ENCODE measurements around the gene HM13. TPM values are rescaled to one million over a fixed set of nuclear protein-coding genes. Genes with fewer than 3 reads are reported as not detected.

The HM13 gene
- total and polyA plus RNA-seq, 10 donors: 62.1 to 122 (median 103) TPM

DNA sequence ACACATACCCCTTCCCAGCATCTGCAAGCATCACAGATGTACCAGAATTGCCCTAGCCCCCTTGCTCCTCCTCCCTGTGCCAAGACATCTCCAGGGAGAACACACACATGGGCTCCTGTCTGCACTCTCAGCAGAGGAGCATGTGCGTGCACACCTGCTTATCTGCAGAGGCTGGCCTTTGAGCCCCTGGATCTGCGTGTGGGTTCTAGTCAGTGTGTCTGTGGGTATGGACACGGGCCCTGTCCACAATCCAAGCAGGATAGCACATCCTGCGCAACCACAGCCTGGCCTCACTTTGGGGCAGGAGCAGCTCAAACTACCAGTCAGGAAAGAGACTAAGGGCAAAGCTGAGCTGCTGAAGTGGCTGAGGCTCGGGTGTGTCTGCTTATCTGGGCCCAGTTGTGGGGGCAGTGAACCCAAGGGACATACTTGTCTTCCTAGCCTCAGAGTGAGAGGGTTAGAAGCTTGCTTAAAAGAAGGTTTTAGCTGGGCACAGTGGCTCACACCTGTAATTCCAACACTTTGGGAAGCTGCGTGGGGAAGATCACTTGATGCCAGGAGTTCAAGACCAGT lies 41.0 kb downstream of the HM13 start:
- Histone ChIP-seq H3K9me3 (no peaks in the 10 kb centered on the region), H3K4me3 (no peak overlapping the region), H3K27me3 (replicated peaks in 1 of 7) (no peaks in the 10 kb centered on the region), H3K36me3 (peaks cover 0 to 96% (median 60%) of the 10 kb centered on the region in 6 donors), H3K27ac (no peak overlapping the region), H3K4me1 (peaks cover 0 to 9% (median 7%) of the 10 kb centered on the region in 6 donors)
- peak in 1 of 3 donors; percentile 21 for TF ChIP-seq POLR2AphosphoS5 (IDR thresholded peaks at IDR 0.05)
- TF ChIP-seq POLR2A (IDR thresholded peaks at IDR 0.05): no peak
- TF ChIP-seq, protein P1, sequence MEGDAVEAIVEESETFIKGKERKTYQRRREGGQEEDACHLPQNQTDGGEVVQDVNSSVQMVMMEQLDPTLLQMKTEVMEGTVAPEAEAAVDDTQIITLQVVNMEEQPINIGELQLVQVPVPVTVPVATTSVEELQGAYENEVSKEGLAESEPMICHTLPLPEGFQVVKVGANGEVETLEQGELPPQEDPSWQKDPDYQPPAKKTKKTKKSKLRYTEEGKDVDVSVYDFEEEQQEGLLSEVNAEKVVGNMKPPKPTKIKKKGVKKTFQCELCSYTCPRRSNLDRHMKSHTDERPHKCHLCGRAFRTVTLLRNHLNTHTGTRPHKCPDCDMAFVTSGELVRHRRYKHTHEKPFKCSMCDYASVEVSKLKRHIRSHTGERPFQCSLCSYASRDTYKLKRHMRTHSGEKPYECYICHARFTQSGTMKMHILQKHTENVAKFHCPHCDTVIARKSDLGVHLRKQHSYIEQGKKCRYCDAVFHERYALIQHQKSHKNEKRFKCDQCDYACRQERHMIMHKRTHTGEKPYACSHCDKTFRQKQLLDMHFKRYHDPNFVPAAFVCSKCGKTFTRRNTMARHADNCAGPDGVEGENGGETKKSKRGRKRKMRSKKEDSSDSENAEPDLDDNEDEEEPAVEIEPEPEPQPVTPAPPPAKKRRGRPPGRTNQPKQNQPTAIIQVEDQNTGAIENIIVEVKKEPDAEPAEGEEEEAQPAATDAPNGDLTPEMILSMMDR (IDR thresholded peaks at IDR 0.05 in 8 of 11, conservative IDR thresholded peaks at IDR 0.05 in 3 of 11): no peak
- WGBS, 5 donors: 73 to 94% (median 90%) methylated on average over 3 to 6 of the region's 6 CpGs
- no peak for DNase-seq
- intact Hi-C loops (cut with DNase I; ENCODE audit: low total_unique reads): no loop called here

DNA sequence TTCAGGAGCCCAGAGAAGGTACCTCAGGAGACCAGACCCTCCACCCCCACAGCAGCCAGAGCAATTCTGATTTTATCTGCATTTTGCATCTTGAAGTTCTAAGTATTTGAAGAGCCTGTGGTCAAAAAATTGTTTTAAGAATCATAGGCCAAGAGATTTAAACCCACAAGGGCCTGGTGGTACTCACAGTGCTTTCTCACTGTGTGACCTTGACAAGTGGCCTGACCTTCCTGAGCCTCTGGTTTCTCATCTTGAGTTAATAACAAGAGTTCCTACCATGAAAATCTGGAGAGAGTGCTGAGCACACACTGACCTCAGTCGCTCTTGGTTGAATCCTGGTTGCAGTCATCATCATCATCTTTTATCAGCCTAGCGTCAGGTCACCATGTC lies 45.5 kb downstream of the HM13 start:
- H3K27ac ChIP-seq: peak overlapping the region in 5 of 8 donors; percentile 39 to 85 (median 79)
- 68 to 91% (median 88%) methylated on average over 2 of the region's 2 CpGs for WGBS, 5 donors

DNA sequence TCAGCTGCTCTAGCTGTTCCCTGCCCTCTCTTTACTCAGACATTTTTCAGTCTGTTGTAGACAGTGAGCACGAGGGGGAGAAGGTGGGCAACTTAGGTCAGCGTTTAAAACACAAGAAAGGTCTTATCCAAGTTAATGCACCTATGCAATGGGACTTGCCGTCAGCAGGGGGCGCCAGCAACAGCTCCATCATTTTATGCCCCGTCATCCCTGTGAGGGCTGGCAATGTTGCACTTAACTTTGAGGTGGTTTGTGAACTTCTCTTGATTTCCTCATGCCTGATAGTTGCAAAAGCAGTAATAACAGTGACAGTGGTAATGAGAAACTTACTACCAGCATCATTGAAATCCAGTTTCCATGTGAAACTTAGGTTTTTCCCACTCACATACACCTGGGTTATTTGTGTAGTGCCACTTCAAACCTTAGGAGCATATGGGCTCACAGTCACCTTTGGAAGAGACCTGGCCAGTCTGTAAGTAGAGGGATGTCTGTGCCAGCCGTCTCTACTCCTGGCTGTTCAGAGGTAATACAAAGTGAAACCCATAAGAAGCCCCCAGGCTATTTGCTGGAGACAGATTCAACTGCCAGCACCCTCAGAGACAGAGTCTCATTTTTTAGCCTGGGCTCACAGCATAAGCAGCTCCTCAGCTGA lies 46.0 kb downstream of the HM13 start:
- intact Hi-C loops (cut with DNase I; ENCODE audit: low total_unique reads): loop anchor here (5.0 kb wide), 1 partner anchor 52 kb away; no protein-coding TSS in a partner anchor
- TF ChIP-seq POLR2AphosphoS5 (IDR thresholded peaks at IDR 0.05) (peak in 1 of 3 donors; percentile 79), POLR2A (IDR thresholded peaks at IDR 0.05) (no peak)
- TF ChIP-seq, protein P1 (IDR thresholded peaks at IDR 0.05 in 8 of 11, conservative IDR thresholded peaks at IDR 0.05 in 3 of 11): peak; percentile 73 to 94 (median 89)
- Histone ChIP-seq H3K27me3 (replicated peaks in 1 of 7) (no peaks in the 10 kb centered on the region), H3K36me3 (peaks cover 0 to 96% (median 60%) of the 10 kb centered on the region in 6 donors), H3K27ac (peak overlapping the region in 7 of 8 donors; percentile 39 to 85 (median 79)), H3K4me3 (peak overlapping the region in 1 of 8 donors; percentile 26), H3K4me1 (peaks cover 0 to 32% (median 19%) of the 10 kb centered on the region in 6 donors), H3K9me3 (no peaks in the 10 kb centered on the region)
- WGBS, 5 donors: 12 to 20% (median 19%) methylated on average over 6 of the region's 6 CpGs
- peak; percentile 92 for DNase-seq

More for the DNA sequence above, 45.5 kb downstream of the HM13 start:
- no peak for DNase-seq
- Histone ChIP-seq H3K4me3 (peak overlapping the region in 1 of 8 donors; percentile 26), H3K4me1 (peaks cover 0 to 32% (median 19%) of the 10 kb centered on the region in 6 donors), H3K36me3 (peaks cover 0 to 96% (median 60%) of the 10 kb centered on the region in 6 donors), H3K9me3 (no peaks in the 10 kb centered on the region), H3K27me3 (replicated peaks in 1 of 7) (no peaks in the 10 kb centered on the region)
- intact Hi-C loops (cut with DNase I; ENCODE audit: low total_unique reads): loop anchor here (5.0 kb wide), 1 partner anchor 53 kb away; no protein-coding TSS in a partner anchor
- TF ChIP-seq, protein P1 (IDR thresholded peaks at IDR 0.05 in 8 of 11, conservative IDR thresholded peaks at IDR 0.05 in 3 of 11): no peak
- TF ChIP-seq POLR2A (IDR thresholded peaks at IDR 0.05) (no peak), POLR2AphosphoS5 (IDR thresholded peaks at IDR 0.05) (no peak)
